ENCODE data around the gene VAT1.

DNA sequence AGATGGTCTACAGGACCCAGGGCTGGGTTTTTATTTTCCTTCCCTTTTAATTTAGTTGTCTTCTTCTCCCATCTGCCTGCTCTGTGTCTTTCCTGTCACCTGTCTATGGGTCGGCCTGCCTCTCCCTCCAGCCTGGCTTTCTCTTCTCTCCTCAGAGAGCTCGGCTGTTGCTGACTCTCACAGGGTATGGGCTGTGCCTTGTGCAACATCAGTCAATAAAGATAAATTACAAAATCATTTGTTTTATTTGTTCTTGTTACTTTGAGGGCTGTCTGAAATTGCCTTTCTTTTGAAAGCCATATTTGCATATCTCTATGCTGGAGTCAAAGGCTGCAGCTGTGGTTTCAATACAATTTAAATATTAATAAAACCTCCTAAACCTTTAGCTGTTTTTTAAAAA lies 18.5 kb upstream of the VAT1 start:
- TF ChIP-seq EZH2 (IDR thresholded peaks at IDR 0.05; ENCODE audit: insufficient read depth, poor library complexity, severe bottlenecking) (no peak), EZH2phosphoT487 (IDR thresholded peaks at IDR 0.05; ENCODE audit: insufficient read depth, low read depth) (no peak)
